Suppressor macrophage treated with lipopolysaccharide for 1 hour (primary cell): ENCODE data around the gene DENND2A.
"Not testable (repeated sequence)": the region's sequence is repeated elsewhere in the genome, so short reads cannot be mapped to it uniquely, and the experiment has no call there.

Source experiments
- DNase-seq, 3 donors: peaks; one replicate each; pipeline ENCODE4 v3.0.0-alpha.2; 2020 to 2022

Gene DENND2A, protein sequence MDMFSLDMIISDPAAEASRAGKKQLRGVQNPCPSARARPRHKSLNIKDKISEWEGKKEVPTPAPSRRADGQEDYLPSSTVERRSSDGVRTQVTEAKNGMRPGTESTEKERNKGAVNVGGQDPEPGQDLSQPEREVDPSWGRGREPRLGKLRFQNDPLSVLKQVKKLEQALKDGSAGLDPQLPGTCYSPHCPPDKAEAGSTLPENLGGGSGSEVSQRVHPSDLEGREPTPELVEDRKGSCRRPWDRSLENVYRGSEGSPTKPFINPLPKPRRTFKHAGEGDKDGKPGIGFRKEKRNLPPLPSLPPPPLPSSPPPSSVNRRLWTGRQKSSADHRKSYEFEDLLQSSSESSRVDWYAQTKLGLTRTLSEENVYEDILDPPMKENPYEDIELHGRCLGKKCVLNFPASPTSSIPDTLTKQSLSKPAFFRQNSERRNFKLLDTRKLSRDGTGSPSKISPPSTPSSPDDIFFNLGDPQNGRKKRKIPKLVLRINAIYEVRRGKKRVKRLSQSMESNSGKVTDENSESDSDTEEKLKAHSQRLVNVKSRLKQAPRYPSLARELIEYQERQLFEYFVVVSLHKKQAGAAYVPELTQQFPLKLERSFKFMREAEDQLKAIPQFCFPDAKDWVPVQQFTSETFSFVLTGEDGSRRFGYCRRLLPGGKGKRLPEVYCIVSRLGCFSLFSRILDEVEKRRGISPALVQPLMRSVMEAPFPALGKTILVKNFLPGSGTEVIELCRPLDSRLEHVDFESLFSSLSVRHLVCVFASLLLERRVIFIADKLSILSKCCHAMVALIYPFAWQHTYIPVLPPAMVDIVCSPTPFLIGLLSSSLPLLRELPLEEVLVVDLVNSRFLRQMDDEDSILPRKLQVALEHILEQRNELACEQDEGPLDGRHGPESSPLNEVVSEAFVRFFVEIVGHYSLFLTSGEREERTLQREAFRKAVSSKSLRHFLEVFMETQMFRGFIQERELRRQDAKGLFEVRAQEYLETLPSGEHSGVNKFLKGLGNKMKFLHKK

DNA sequence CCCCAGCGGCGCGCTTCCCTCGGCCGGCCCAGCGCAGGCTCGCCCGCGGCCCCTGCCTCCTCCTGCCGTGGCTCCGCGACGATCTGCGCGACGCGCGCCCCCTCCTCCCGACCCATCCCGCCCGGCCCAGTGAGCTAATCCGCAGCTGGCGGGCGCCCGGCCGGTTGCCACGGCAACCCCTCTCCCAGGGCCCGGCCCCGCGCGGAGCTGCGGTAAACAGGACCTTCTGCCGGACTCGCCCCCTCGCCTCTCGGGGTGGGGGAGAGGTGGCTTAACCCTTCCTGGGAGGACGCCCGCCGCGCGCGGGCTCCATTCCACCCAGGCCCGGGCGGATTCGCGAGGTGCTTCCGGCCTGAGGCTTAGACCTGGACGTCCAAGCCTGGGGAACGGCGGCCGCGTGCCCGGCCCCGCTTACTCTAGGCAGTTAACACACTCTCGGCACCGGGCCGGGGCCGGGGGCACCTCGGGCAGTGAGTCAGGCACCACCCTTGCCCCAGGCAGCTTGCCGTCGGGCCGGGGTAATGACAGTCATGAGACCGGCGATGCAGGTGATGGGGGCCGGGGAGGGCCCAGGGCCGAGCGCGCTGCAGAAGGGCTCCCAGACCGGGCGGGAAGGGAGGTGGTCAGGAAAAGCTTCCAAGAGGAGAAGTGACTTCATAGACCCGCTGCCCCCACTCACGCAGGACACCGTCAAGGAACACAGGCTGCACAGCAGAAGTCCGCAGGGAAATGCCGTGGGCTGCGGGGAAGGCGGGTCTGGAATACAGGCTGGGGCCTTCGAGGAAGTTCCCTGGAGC lies at the start of gene DENND2A:
DENND2A (minus strand) TSS at position 87 of the 797 bp plus-strand sequence. CDS start 38,416 bp downstream, outside the sequence.
- peak in 2 of 3 donors; percentile 28 to 48 for DNase-seq

DNA sequence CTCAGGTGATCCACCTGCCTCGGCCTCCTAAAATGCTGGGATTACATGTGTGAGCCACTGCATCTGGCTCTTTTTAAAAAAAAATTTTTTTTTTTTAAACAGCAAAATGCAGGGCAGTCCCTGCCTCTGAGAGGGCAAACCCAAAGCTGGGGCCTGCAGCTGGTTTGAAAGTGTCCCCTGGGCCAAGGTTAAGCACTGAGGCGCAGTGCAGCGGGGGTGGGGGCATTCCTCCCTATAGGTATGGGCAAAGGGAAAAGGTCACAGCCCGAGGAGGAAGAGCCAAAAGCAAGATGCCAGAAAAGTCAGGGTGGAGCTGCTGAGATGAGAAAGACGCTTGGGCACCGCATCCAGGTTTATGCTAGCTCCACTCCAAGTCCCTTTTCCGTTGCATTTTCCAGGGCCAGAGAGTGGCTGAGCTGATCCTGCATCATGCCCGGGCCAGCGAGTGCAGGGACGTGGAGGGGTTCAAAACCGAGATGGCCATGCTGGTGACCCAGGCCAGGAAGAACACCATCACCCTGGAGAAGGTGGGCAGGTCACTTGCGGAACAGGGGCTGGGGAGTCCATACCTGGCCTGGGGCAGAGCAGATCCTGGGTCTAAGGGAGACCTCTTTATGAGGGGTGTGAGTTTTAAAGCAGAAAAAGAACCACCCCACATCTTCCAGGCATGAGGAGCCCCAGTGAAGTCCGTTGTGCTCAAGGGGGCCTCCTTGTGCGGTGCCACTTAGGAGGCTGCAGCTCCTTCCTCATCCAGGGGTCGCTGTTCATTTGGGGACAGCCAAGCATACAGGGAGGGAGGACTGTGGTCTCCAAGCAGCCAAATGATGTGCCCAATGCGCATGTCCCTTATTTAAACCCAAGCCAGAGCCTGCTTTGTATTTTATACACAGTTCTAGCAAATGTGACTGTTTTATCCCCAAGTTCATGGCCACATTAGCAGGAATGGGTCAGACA lies 48.9 kb upstream of the DENND2A start:
- DNase-seq = no peak

DNA sequence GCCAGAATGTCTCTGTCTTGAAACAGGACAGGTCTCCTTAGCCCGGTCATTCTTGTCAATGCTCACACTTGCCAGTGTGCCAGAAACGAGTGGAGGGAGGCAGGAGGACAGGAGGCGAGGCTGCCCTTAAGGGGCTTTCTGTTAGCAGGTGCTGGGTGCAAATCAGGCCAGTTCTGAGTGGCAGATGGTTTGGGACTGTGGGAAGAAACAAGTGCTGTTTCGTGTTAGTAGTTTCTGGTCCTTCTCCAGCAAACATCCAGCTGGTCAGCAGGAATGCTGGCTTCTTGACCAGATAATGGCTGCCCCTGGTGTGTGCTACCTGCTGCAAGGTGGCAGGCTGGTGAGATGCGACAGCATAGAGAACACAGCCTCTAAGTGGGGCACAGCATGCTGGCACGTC lies 47.7 kb upstream of the DENND2A start:
- no peak for DNase-seq

GRCh38 chr7:140686921-140687320 lies 46.3 kb upstream of the DENND2A start:
- no peak for DNase-seq

DNA sequence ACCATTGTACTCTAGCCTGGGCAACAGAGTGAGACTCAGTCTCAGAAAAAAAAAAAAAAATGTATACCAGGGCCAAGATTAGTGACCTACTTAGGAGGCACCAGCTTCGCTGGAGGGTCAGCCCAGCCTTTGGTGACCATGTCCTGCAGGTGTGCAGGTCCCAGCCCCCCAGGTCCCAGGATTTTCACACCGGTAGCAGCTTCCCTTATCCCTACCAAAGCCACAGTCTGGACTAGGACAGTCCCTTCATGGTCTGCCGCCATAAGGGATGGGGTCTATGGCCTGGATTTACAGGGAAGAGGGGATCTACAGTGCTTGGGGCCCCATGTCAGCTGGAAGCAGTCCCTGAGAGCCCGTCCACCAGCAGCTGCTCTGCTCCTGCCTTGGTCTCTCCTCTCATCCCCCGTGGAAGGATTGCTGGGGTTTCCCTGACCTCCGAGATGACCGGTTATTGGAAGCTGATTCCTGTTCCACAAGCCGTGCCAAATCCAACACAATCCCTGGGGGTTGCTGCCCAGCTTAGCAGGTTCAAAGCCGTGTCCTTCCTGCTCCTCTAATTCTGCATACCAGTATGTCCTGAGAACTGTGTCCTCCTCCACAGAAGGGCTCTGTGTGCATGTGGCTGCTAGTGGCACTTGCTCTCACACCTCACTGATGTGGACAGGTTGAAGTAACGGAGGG lies 44.9 kb upstream of the DENND2A start:
- no peak for DNase-seq

GRCh38 chr7:140684066-140684950 lies 43.7 kb upstream of the DENND2A start:
- DNase-seq = no peak

DNA sequence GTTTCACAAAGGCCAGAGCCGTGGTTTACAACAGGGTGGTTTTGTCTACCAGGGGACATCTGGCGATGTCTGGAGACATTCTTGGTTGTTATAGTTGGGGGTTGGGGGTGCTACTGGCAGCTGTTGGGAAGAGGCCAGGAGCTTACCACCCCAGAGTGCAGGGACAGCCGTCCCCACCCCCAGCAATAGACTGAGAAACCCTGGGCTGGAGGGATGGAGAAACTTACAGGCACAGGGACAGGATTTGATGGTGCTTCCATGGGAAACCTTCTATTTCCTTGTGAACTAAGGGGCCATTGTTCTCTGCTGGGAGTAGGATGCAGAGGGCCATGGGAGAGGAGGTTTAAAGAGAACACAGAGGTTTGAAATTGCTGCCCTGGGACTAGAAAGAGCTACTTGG lies 43.0 kb upstream of the DENND2A start:
- DNase-seq = no peak

DNA sequence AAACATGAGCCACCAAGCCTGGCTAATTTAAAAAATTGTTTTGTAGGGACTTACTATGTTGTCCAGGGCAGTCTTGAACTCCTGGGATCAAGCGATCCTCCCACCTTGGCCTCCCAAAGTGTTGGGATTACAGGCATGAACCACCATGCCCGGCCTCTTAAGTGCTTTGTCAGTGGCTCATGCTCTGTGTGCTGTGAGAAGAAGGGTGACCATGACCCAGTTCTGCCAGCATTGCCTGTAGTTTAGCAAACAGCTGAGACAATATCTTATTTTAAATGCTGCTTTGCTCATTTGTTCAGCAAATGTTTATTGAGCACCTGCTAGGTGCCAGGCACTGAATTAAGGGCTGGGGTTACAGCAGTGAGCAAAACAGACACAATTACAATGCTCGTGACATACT lies 41.2 kb upstream of the DENND2A start:
- DNase-seq = no peak

DNA sequence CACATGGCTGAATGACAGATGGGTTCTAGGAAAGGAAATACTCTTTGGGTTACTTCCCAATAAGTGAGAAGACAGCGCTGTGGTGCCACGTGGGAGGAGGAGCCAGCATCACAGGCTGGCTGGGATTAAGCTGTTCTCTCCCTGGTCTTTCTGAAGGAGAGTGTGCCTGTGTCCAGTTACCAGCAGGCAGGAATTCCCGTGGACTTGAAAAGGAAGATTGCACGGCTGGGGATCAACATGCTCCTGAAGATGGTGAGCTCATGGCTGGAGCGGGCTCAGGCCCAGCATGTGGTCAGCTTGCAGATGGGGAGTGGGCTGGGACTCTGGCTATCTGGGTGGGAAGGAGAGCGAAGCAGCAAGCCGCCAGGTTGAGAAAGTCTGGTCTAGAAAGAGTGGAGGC lies 40.3 kb upstream of the DENND2A start:
- DNase-seq = no peak

GRCh38 chr7:140679186-140679585 lies 38.6 kb upstream of the DENND2A start:
- no peak for DNase-seq

DNA sequence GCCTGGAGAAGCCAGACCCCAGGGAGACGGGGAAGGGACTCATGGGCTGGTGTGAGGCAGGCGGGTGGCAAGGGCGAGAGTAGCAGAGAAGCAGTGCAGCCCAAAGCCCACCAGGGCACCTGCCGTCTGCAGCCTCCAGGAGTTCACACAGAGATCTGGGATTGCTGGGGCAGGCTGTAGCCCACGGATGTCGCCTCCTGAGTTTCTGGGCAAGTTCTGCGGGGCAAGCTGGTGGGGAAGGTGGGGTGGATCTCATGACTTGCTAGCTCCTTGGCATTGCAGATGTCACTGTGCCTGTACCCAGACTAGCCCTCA lies 38.2 kb upstream of the DENND2A start:
- no peak for DNase-seq

GRCh38 chr7:140678081-140678815 lies 37.6 kb upstream of the DENND2A start:
- no peak for DNase-seq

GRCh38 chr7:140677496-140677895 lies 36.9 kb upstream of the DENND2A start:
- no peak for DNase-seq

DNA sequence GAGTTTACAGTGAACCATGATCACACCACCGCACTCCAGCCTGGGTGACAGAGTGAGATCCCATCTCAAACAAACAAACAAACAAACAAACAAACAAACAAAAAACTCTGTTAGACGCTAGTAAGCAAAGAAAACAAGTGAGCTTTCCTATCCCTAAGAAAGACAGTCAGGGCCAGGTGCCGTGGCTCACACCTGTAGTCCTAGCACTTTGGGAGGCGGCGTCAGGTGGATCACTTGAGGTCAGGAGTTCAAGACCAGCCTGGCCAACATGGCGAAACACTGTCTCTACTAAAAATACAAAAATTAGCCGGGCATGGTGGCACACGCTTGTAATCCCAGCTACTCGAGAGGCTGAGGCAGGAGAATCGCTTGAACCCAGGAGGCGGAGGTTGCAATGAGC lies 36.3 kb upstream of the DENND2A start:
- not testable (repeated sequence) for DNase-seq

- DNase-seq = peak; percentile 74 to 84 (median 84)
Observed at GRCh38 chr7:140676306-140676705, 35.7 kb upstream of the DENND2A start.

DNA sequence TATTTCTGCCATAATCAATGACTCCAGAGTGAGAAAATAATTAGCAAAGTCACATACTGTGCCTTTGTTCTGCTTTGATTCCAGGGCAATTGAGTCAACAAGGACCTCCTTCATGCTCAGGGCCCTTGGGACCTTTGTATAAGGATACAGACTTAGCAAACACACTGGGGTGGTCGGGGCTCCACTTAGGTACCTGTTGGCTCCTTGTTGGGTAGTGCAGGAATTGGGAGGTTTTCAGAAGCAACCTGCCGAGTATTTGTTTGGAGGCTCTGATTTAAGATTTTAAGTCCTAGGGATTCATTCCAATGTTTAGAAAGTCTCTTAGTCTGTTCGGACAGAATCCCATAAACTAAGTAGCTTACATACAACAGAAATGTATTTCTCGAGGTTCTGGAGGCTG lies 35.1 kb upstream of the DENND2A start:
- no peak for DNase-seq

DNA sequence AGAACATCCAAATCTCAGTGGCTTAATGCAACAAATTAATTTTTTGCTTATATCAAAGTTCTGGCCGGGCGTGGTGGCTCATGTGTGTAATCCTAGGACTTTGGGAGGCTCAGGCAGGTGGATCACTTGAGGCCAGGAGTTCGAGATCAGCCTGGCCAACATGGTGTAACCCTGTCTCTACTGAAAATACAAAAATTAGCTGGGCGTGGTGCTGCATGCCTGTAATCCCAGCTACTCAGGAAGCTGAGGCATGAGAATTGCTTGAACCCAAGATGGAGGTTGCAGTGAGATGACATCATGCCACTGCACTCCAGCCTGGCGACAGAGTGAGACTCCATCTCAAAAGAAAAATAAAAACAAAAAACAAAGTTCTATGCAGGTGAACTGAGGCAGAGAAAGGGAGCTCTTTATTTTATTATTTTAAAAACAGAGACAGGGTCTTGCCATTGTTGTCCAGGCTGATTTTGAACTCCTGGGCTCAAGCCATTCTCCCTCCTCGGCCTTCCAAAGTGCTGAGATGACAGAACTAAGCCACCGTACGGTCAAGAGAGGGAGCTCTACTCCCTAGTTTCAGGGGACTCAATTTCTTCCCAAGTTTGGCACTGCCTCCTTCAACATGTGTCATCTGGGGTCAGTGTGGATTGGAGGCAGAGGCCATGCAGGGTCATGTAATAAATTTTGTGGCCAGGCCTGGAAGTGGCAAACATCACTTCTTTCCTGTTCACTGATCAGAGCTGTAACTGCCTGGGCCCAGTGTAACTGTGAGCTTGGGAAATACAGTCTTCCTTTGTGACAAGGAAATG lies 34.5 kb upstream of the DENND2A start:
- DNase-seq = peak; percentile 71 to 82 (median 73)

- DNase-seq = no peak
Observed at GRCh38 chr7:140674356-140674800, 33.8 kb upstream of the DENND2A start.
